GM12892 (cell line): ENCODE results near the gene SERTAD2.

ENCODE experiments used
- DNase-seq: peaks from one replicate; pipeline ENCODE4 v3.0.0; 2011; ENCODE audit not compliant: insufficient read length
- FAIRE-seq: peaks from 2 replicates; lab custom pipeline; 2011; peaks lifted over from hg19 to GRCh38; lab: Jason Lieb, UNC
- POLR2A ChIP-seq: IDR thresholded peaks from 2 replicates; pipeline ENCODE4 v1.6.1; 2011; ENCODE audit warnings: low read depth, low read length, control low read depth
- POLR2AphosphoS5 ChIP-seq: IDR thresholded peaks from 2 replicates; pipeline ENCODE4 v1.6.1; 2011; ENCODE audit warnings: low read depth, low read length, control low read depth
- TAF1 ChIP-seq: IDR thresholded peaks from 2 replicates; pipeline ENCODE4 v1.6.1; 2011; ENCODE audit warnings: low read depth, mild to moderate bottlenecking, control low read depth, low read length, borderline replicate concordance

Gene SERTAD2

GRCh38 chr2:64582774-64583340 is 70.9 kb downstream of the SERTAD2 start:
- peak; percentile 91 for FAIRE-seq

DNA sequence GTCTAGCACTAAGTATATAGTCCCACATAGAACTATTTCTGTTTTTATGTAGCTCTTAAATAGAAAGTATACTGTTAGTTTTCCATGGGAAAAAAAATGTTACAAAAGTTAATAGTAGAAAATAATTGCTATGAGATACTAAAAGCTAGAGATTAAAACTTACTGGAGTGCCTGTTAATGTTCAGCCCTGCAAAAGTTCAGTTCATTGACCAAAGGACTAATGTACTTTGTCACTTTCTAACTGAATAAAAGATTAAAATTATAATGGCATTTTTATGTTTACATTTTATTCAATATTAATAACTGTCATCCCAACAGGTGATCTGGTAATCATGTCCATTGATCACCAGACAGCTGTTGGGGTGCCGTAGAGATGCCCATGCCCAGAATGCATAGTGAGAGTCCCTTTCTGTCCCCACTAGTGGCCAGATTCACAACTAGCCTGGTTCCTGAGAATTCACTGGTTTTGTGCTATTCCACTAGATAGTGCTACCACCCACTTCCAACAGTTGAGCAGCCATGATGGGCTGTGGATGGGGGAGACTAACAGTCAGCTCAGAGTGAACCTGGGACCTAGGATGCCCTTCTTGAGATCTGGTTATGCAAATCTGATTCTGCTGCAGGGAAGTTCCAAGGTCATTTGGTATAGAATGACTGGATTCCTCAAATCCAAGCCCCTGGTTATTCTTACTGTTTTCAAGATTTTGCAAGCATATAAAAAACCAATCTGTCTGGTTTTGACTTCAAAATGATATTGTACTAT is 71.8 kb downstream of the SERTAD2 start:
- DNase-seq (no peak), FAIRE-seq (peak; percentile 83)
- TF ChIP-seq POLR2A (no peak), POLR2AphosphoS5 (no peak), TAF1 (no peak)

More at GRCh38 chr2:64582774-64583340, 70.9 kb downstream of the SERTAD2 start:
- no peak for DNase-seq
- TF ChIP-seq POLR2AphosphoS5 (no peak), TAF1 (no peak), POLR2A (no peak)
